GM12801 (cell line): ENCODE measurements around the gene ARHGAP28.

Experiments used
- CTCF ChIP-seq: IDR thresholded peaks from one replicate; pipeline ENCODE4 v1.5.1; 2011; ENCODE audit warnings: control low read depth; ENCODE audit not compliant: insufficient read length; ENCODE audit errors: extremely low read depth

Gene ARHGAP28

GRCh38 chr18:6798896-6799295 is 69.4 kb downstream of the ARHGAP28 start:
- TF ChIP-seq CTCF: no peak

- no peak for TF ChIP-seq CTCF
Measured at GRCh38 chr18:6807515-6808257, 78.2 kb downstream of the ARHGAP28 start.

GRCh38 chr18:6810191-6810590 is 80.7 kb downstream of the ARHGAP28 start:
- TF ChIP-seq CTCF: no peak

- TF ChIP-seq CTCF: no peak
Measured at GRCh38 chr18:6811816-6812215, 82.3 kb downstream of the ARHGAP28 start.

- no peak for TF ChIP-seq CTCF
Measured at GRCh38 chr18:6814882-6815425, 85.4 kb downstream of the ARHGAP28 start.

- TF ChIP-seq CTCF: no peak
Measured at GRCh38 chr18:6816154-6816553, 86.6 kb downstream of the ARHGAP28 start.

- no peak for TF ChIP-seq CTCF
Measured at GRCh38 chr18:6819332-6819731, 89.8 kb downstream of the ARHGAP28 start.
